ENCODE data around the gene LELP1. TPM values are rescaled to one million over a fixed set of nuclear protein-coding genes. Genes with fewer than 3 reads are reported as not detected.
A peak's percentile ranks its signal among the peaks of the same experiment; 100 is the strongest.
"Not testable (repeated sequence)": the region's sequence is repeated elsewhere in the genome, so short reads cannot be mapped to it uniquely, and the experiment has no call there.

LELP1 gene
- total RNA-seq (2014; rRNA removed; shearing (Covaris generic)) = not detected in 2 replicates

- no peak for DNase-seq (ENCODE audit: low spot score)
- in situ Hi-C loops (cut with HindIII; ENCODE audit: low sequenced_read_pairs) = no loop called here
These were observed at the start of gene LELP1 for GRCh38 chr1:153203130-153203529. Gene LELP1 (plus strand): TSS chr1:153203430. CDS start chr1:153204708, 1,278 bp downstream.

- DNase-seq (ENCODE audit: low spot score) = no peak
- in situ Hi-C loops (cut with HindIII; ENCODE audit: low sequenced_read_pairs) = no loop called here
These were observed 47.7 kb upstream of the LELP1 start for GRCh38 chr1:153155541-153155940.

GRCh38 chr1:153168686-153169085 is 34.5 kb upstream of the LELP1 start:
- in situ Hi-C loops (cut with HindIII; ENCODE audit: low sequenced_read_pairs) = no loop called here
- DNase-seq (ENCODE audit: low spot score) = no peak

GRCh38 chr1:153174624-153175023 is 28.6 kb upstream of the LELP1 start:
- no peak for DNase-seq (ENCODE audit: low spot score)
- in situ Hi-C loops (cut with HindIII; ENCODE audit: low sequenced_read_pairs) = no loop called here

GRCh38 chr1:153178922-153179321 is 24.3 kb upstream of the LELP1 start:
- DNase-seq (ENCODE audit: low spot score) = no peak
- in situ Hi-C loops (cut with HindIII; ENCODE audit: low sequenced_read_pairs) = no loop called here

GRCh38 chr1:153180556-153180955 is 22.7 kb upstream of the LELP1 start:
- in situ Hi-C loops (cut with HindIII; ENCODE audit: low sequenced_read_pairs) = no loop called here

GRCh38 chr1:153188301-153188700 is 14.9 kb upstream of the LELP1 start:
- DNase-seq (ENCODE audit: low spot score); in situ Hi-C loops (cut with HindIII; ENCODE audit: low sequenced_read_pairs): not testable (repeated sequence)

More at GRCh38 chr1:153180556-153180955, 22.7 kb upstream of the LELP1 start:
- no peak for DNase-seq (ENCODE audit: low spot score)

- in situ Hi-C loops (cut with HindIII; ENCODE audit: low sequenced_read_pairs) = no loop called here
These were observed 12.9 kb upstream of the LELP1 start for GRCh38 chr1:153190373-153190772.

GRCh38 chr1:153192697-153193096 is 10.5 kb upstream of the LELP1 start:
- DNase-seq (ENCODE audit: low spot score) = no peak
- in situ Hi-C loops (cut with HindIII; ENCODE audit: low sequenced_read_pairs) = no loop called here

More at GRCh38 chr1:153190373-153190772, 12.9 kb upstream of the LELP1 start:
- no peak for DNase-seq (ENCODE audit: low spot score)

GRCh38 chr1:153194331-153195050 is 8.7 kb upstream of the LELP1 start:
- DNase-seq (ENCODE audit: low spot score) = no peak
- in situ Hi-C loops (cut with HindIII; ENCODE audit: low sequenced_read_pairs) = no loop called here

GRCh38 chr1:153195216-153195615 is 8.0 kb upstream of the LELP1 start:
- in situ Hi-C loops (cut with HindIII; ENCODE audit: low sequenced_read_pairs) = no loop called here
- no peak for DNase-seq (ENCODE audit: low spot score)

- in situ Hi-C loops (cut with HindIII; ENCODE audit: low sequenced_read_pairs) = no loop called here
- DNase-seq (ENCODE audit: low spot score) = no peak
These were observed 1.2 kb upstream of the LELP1 start for GRCh38 chr1:153202006-153202405.

GRCh38 chr1:153206631-153207030 is 3.4 kb downstream of the LELP1 start:
- in situ Hi-C loops (cut with HindIII; ENCODE audit: low sequenced_read_pairs) = no loop called here
- DNase-seq (ENCODE audit: low spot score) = no peak

- in situ Hi-C loops (cut with HindIII; ENCODE audit: low sequenced_read_pairs) = no loop called here
- no peak for DNase-seq (ENCODE audit: low spot score)
These were observed 7.0 kb downstream of the LELP1 start for GRCh38 chr1:153210206-153210605.

- in situ Hi-C loops (cut with HindIII; ENCODE audit: low sequenced_read_pairs) = no loop called here
- DNase-seq (ENCODE audit: low spot score) = no peak
These were observed 9.0 kb downstream of the LELP1 start for GRCh38 chr1:153212201-153212600.

GRCh38 chr1:153213519-153213918 is 10.3 kb downstream of the LELP1 start:
- in situ Hi-C loops (cut with HindIII; ENCODE audit: low sequenced_read_pairs) = no loop called here
- DNase-seq (ENCODE audit: low spot score) = no peak

- in situ Hi-C loops (cut with HindIII; ENCODE audit: low sequenced_read_pairs) = no loop called here
These were observed 14.0 kb downstream of the LELP1 start, which contains the start of gene PRR9 for GRCh38 chr1:153217212-153217611. Gene PRR9 (plus strand): TSS chr1:153217584. CDS start chr1:153218145, 561 bp downstream.

GRCh38 chr1:153217744-153218416 is 14.7 kb downstream of the LELP1 start:
- DNase-seq (ENCODE audit: low spot score) = no peak
- in situ Hi-C loops (cut with HindIII; ENCODE audit: low sequenced_read_pairs) = no loop called here

More at GRCh38 chr1:153217212-153217611, 14.0 kb downstream of the LELP1 start, which contains the start of gene PRR9:
- DNase-seq (ENCODE audit: low spot score) = no peak

GRCh38 chr1:153220606-153221303 is 17.5 kb downstream of the LELP1 start:
- peak; percentile 1 for DNase-seq (ENCODE audit: low spot score)
- in situ Hi-C loops (cut with HindIII; ENCODE audit: low sequenced_read_pairs) = no loop called here

Measured in G401 (cell line).